ENCODE measurements around the gene ALPK1. TPM values are rescaled to one million over a fixed set of nuclear protein-coding genes. Genes with fewer than 3 reads are reported as not detected.
A peak's percentile ranks its signal among the peaks of the same experiment; 100 is the strongest.

Gene ALPK1
- polyA plus RNA-seq, 3 donors = 5.3 to 14.2 (median 8.1) TPM

- Histone ChIP-seq H3K9ac (ENCODE audit: insufficient read depth, low read length, poor library complexity, severe bottlenecking) (no peak overlapping the region), H3K27me3 (ENCODE audit: control insufficient read depth in 2 of 2, insufficient read depth in 2 of 2, low read length in 2 of 2) (no peaks in the 10 kb centered on the region), H3K27ac (ENCODE audit: low read depth in 1 of 2, low read length in 2 of 2) (no peak overlapping the region), H3K4me3 (replicated peaks in 1 of 3; ENCODE audit: low read depth in 2 of 3, low read length in 3 of 3) (no peak overlapping the region), H3K9me3 (replicated peaks in 1 of 2; ENCODE audit: control insufficient read depth in 1 of 2, insufficient read depth in 1 of 2, low read length in 2 of 2) (no peaks in the 10 kb centered on the region), H3K79me2 (ENCODE audit: insufficient read depth, low read length) (peaks cover 7% of the 10 kb centered on the region), H3K4me1 (ENCODE audit: control insufficient read depth in 1 of 2, insufficient read depth in 2 of 2, low read length in 2 of 2) (peaks cover 11 to 17% of the 10 kb centered on the region in 2 donors), H4K20me1 (ENCODE audit: insufficient read depth, low read length) (peaks cover 7% of the 10 kb centered on the region), H3K36me3 (replicated peaks in 1 of 2; ENCODE audit: control insufficient read depth in 1 of 2, insufficient read depth in 2 of 2, low read length in 2 of 2) (peaks cover 26 to 67% of the 10 kb centered on the region in 2 donors), H2AFZ (ENCODE audit: insufficient read depth, low read depth, low read length, poor library complexity, severe bottlenecking) (no peak overlapping the region), H3K4me2 (replicated peaks; ENCODE audit: extremely low read depth, low read length, poor library complexity, severe bottlenecking) (no peak overlapping the region)
- H3K27ac Mint-ChIP-seq = no peak overlapping the region
- H3K27me3 Mint-ChIP-seq (ENCODE audit: low read depth in 3 of 3) = no peaks in the 10 kb centered on the region
- H3K4me1 Mint-ChIP-seq = peaks cover 13% of the 10 kb centered on the region
- H3K4me3 Mint-ChIP-seq = no peak overlapping the region
- peak in 2 of 3 donors; percentile 29 to 34 for DNase-seq
- H3K36me3 Mint-ChIP-seq = peaks cover 42 to 60% of the 10 kb centered on the region in 2 donors
- intact Hi-C loops (cut with micrococcal nuclease) = loop anchor here (5.0 kb wide), 2 partner anchors 41 to 194 kb away; partner anchors contain the start of gene TIFA (in 1 of the 2)
- WGBS (ENCODE audit: insufficient coverage) = 90% methylated on average over 3 of the region's 9 CpGs
- H3K9me3 Mint-ChIP-seq = no peaks in the 10 kb centered on the region
- TF ChIP-seq CTCF (IDR thresholded peaks at IDR 0.05) = peak; percentile 54
Observed at GRCh38 chr4:112327965-112328733, 31.0 kb downstream of the ALPK1 start.

DNA sequence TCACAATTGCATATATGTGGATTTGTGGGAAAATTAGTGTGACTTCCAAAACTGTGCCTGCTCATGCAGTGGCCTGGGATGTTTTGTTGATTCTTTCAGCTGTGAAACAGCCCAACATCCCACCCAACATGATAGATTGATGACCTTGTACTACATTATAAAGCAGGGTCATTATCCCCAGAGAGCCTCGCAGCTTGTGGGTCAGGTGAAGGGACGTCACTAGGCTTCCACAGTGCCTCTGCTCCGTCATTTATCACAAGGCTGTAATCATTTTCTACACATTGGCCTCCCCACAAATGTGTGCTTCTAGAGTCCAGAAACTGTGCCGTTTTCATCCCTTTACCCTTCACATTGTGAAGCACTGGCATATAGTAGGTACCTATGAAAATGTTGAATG lies 31.6 kb downstream of the ALPK1 start:
- peaks cover 24 to 66% of the 10 kb centered on the region in 2 donors for H3K36me3 ChIP-seq (replicated peaks in 1 of 2; ENCODE audit: control insufficient read depth in 1 of 2, insufficient read depth in 2 of 2, low read length in 2 of 2)
- H3K9me3 Mint-ChIP-seq = no peaks in the 10 kb centered on the region
- peaks cover 13% of the 10 kb centered on the region for H3K4me1 Mint-ChIP-seq
- no peak overlapping the region for H3K4me2 ChIP-seq (replicated peaks; ENCODE audit: extremely low read depth, low read length, poor library complexity, severe bottlenecking)
- no peak for DNase-seq
- intact Hi-C loops (cut with micrococcal nuclease) = loop anchor here (5.0 kb wide), 2 partner anchors 41 to 194 kb away; partner anchors contain the start of gene TIFA (in 1 of the 2)
- no peaks in the 10 kb centered on the region for H3K9me3 ChIP-seq (replicated peaks in 1 of 2; ENCODE audit: control insufficient read depth in 1 of 2, insufficient read depth in 1 of 2, low read length in 2 of 2)
- WGBS (ENCODE audit: insufficient coverage) = no CpG with 5 or more reads among the region's 4 CpGs
- no peak overlapping the region for H3K4me3 ChIP-seq (replicated peaks in 1 of 3; ENCODE audit: low read depth in 2 of 3, low read length in 3 of 3)
- no peaks in the 10 kb centered on the region for H3K27me3 ChIP-seq (ENCODE audit: control insufficient read depth in 2 of 2, insufficient read depth in 2 of 2, low read length in 2 of 2)
- no peak overlapping the region for H3K4me3 Mint-ChIP-seq
- no peak overlapping the region for H2AFZ ChIP-seq (ENCODE audit: insufficient read depth, low read depth, low read length, poor library complexity, severe bottlenecking)
- TF ChIP-seq CTCF (IDR thresholded peaks at IDR 0.05) = no peak
- no peaks in the 10 kb centered on the region for H3K27me3 Mint-ChIP-seq (ENCODE audit: low read depth in 3 of 3)
- H3K79me2 ChIP-seq (ENCODE audit: insufficient read depth, low read length) = peaks cover under 1% of the 10 kb centered on the region
- H3K9ac ChIP-seq (ENCODE audit: insufficient read depth, low read length, poor library complexity, severe bottlenecking) = no peak overlapping the region
- peaks cover 7% of the 10 kb centered on the region for H4K20me1 ChIP-seq (ENCODE audit: insufficient read depth, low read length)
- peaks cover 47 to 64% of the 10 kb centered on the region in 2 donors for H3K36me3 Mint-ChIP-seq
- H3K4me1 ChIP-seq (ENCODE audit: control insufficient read depth in 1 of 2, insufficient read depth in 2 of 2, low read length in 2 of 2) = peaks cover 11 to 17% of the 10 kb centered on the region in 2 donors
- H3K27ac ChIP-seq (ENCODE audit: low read depth in 1 of 2, low read length in 2 of 2) = no peak overlapping the region
- H3K27ac Mint-ChIP-seq = peak overlapping the region in 2 of 7 donors; percentile 4 to 8

Measured in CD14-positive monocyte (primary cell).